PC-9 (cell line): ENCODE results near the gene NELFCD. TPM values are rescaled to one million over a fixed set of nuclear protein-coding genes. Genes with fewer than 3 reads are reported as not detected.

Experiments
- BruUV-seq: library from RNA; stranded (reverse); fragments of 400-500 nt; replicated peaks from 2 replicates; lab custom pipeline; 2021; lab: Mats Ljungman, UMichigan
- CTCF ChIA-PET: fragments of 300-600 bp; sonication (Branson Sonifier 250); formaldehyde crosslinking; loops from one replicate; lab custom pipeline; 2022; ENCODE audit warnings: antibody characterized with exemption; lab: Charles Lee
- POLR2A ChIA-PET: fragments of 300-600 bp; sonication (Branson Sonifier 250); formaldehyde crosslinking; loops from one replicate; lab custom pipeline; 2022; ENCODE audit warnings: antibody characterized with exemption; ENCODE audit not compliant: unreplicated experiment; lab: Charles Lee
- DNase-seq, 2 experiments: peaks; one replicate each; pipeline versions ENCODE4 v3.0.0 to v3.0.0-alpha.2; 2015 to 2022; ENCODE audit warnings: mixed read lengths in 1 of 2
- H2AFZ ChIP-seq: fragments of 200-600 bp; sonication (generic); 2 replicates; pipeline ENCODE4 v1.8.1; 2017; ENCODE audit warnings: antibody characterized with exemption
- H3F3A ChIP-seq: fragments of 200-600 bp; sonication (generic); 2 replicates; pipeline ENCODE4 v1.8.1; 2017; ENCODE audit warnings: antibody characterized with exemption, mild to moderate bottlenecking, low read depth; ENCODE audit not compliant: insufficient read depth
- H3K27ac ChIP-seq: fragments of 200-600 bp; sonication (generic); 2 replicates; pipeline ENCODE4 v1.6.1; 2016; ENCODE audit warnings: mixed run types
- H3K27me3 ChIP-seq: fragments of 200-600 bp; sonication (generic); 2 replicates; pipeline ENCODE4 v1.6.1; 2016; ENCODE audit warnings: low read depth, mixed run types; ENCODE audit not compliant: insufficient read depth
- H3K36me3 ChIP-seq: fragments of 200-600 bp; sonication (generic); 2 replicates; pipeline ENCODE4 v1.6.1; 2016; ENCODE audit warnings: low read depth, mixed run types
- H3K4me1 ChIP-seq: fragments of 200-600 bp; sonication (generic); replicated peaks from 2 replicates; pipeline ENCODE4 v1.6.1; 2016; ENCODE audit warnings: mixed run types; ENCODE audit not compliant: insufficient read depth
- H3K4me2 ChIP-seq: fragments of 200-600 bp; sonication (generic); 2 replicates; pipeline ENCODE4 v1.6.1; 2017; ENCODE audit warnings: mixed run types
- H3K4me3 ChIP-seq: fragments of 200-600 bp; sonication (generic); 2 replicates; pipeline ENCODE4 v1.6.1; 2016; ENCODE audit warnings: mixed run types
- H3K79me2 ChIP-seq: fragments of 200-600 bp; sonication (generic); 2 replicates; pipeline ENCODE4 v1.6.1; 2017; ENCODE audit warnings: low read depth, mixed run types
- H3K9me2 ChIP-seq: fragments of 200-600 bp; sonication (generic); 2 replicates; pipeline ENCODE4 v1.8.1; 2017; ENCODE audit warnings: mild to moderate bottlenecking; ENCODE audit not compliant: insufficient read depth
- H3K9me3 ChIP-seq: fragments of 200-600 bp; sonication (generic); 2 replicates; pipeline ENCODE4 v1.8.1; 2016; ENCODE audit warnings: low read depth; ENCODE audit not compliant: insufficient read depth
- H4K20me1 ChIP-seq: fragments of 200-600 bp; sonication (generic); 2 replicates; pipeline ENCODE4 v1.8.1; 2017; ENCODE audit not compliant: insufficient read depth
- EZH2 ChIP-seq: fragments of 200-600 bp; sonication (generic); IDR thresholded peaks from 2 replicates; pipeline ENCODE4 v1.8.0; 2017; ENCODE audit warnings: antibody characterized with exemption, low read depth
- intact Hi-C: fragments of 100-400 bp; cut with micrococcal nuclease; formaldehyde crosslinking; loops from one replicate; pipeline ENCODE4 v1.10.0; 2022; ENCODE audit not compliant: unreplicated experiment
- total RNA-seq: library from RNA; stranded (reverse); gene quantifications from 2 replicates; pipeline ENCODE4 v1.2.3, GENCODE V29; 2021
- TF ChIP-seq, protein P1 (sequence below): fragments of 200-600 bp; sonication (generic); conservative IDR thresholded peaks from 2 replicates; pipeline ENCODE4 v1.6.1; 2017; ENCODE audit warnings: mixed run types, antibody characterized with exemption, mild to moderate bottlenecking, moderate library complexity

Gene NELFCD
- total RNA-seq, 1 experiment from 2014 or later, result 130 TPM

DNA sequence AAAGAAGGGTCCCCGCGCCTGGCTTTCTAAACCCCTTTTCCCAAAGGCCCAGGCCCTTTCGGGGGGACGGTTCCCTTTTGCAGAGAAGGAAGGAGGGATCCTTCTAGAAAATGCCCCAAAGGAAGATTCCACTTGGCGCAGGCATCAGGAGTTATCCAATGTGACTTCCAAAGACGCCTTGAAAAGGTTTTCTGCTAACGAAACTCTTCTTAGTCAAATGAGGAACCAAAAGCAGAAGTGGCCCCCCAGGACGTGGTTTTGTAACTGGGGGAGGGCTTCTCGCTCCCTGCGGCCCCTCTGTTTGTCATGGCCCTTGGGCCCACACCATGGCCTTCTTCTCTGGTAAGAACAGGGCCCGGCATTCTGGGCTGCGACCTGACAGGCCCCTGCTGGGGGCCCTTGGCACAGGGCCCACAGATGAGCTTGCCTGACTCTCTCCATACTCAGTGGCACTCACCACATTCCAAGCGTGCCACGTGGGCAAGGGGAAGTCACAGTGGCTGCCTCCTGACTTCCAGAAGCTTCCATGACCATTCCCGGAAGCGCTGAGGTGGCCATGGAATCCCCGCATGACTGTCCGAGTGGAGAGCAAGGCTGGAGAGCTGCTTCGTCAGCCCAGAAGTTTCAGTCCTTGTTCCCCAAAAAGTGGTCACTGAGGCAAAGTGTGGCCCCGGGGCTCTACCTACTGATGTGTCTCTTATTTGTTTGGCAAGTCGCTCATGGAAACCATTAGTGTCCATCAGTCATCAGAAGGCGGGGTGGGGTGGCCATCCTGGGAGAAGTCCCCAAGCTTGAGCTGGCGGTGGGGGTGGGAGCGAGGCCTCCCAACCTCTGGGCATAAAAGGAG lies 26.8 kb downstream of the NELFCD start:
- POLR2A ChIA-PET, result no interaction called here
- no peak overlapping the region for H3K27ac ChIP-seq

DNA sequence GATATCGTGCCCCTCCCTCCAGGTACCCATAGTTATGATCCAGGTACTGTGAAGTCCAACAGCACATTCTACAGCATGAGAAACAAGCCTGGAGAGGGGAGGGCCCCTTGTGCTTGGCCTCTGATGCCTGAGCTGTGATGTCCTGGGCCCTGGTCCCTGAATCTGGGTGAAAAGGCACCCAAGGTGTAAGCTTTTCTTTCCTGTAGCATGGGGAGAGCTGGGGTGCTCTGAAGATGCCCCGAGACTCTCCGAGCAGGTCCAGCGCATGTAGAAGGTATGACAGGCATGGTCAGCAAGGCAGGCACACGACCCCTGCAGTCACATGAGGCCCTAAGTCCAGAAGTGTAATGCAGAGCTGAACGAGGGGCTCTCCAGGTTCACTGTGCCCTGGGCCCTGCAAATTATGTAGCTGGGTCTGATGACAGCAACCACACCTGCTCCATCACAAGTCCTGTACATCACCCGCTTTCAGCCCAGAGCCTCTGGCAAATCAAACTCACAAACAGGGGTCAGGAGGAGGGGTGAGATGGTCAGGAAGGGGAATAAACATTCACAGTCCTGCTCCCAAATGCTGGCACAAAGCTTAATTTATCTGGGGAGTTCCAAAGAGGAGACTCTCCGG lies 27.8 kb downstream of the NELFCD start:
- Histone ChIP-seq H3K4me2 (no peak overlapping the region), H3F3A (peaks cover 32% of the 10 kb centered on the region), H3K9me2 (no peaks in the 10 kb centered on the region), H2AFZ (no peak overlapping the region), H3K4me1 (peaks cover 54% of the 10 kb centered on the region), H3K27ac (no peak overlapping the region), H3K4me3 (no peak overlapping the region), H3K27me3 (no peaks in the 10 kb centered on the region), H3K36me3 (no peaks in the 10 kb centered on the region), H4K20me1 (peaks cover 6% of the 10 kb centered on the region; the same call in 1 of the 2 replicates), H3K79me2 (peaks cover 19% of the 10 kb centered on the region), H3K9me3 (no peaks in the 10 kb centered on the region)
- DNase-seq, result no peak
- ChIA-PET CTCF (no interaction called here), POLR2A (no interaction called here)
- intact Hi-C loops, result no loop called here
- TF ChIP-seq, protein P1, sequence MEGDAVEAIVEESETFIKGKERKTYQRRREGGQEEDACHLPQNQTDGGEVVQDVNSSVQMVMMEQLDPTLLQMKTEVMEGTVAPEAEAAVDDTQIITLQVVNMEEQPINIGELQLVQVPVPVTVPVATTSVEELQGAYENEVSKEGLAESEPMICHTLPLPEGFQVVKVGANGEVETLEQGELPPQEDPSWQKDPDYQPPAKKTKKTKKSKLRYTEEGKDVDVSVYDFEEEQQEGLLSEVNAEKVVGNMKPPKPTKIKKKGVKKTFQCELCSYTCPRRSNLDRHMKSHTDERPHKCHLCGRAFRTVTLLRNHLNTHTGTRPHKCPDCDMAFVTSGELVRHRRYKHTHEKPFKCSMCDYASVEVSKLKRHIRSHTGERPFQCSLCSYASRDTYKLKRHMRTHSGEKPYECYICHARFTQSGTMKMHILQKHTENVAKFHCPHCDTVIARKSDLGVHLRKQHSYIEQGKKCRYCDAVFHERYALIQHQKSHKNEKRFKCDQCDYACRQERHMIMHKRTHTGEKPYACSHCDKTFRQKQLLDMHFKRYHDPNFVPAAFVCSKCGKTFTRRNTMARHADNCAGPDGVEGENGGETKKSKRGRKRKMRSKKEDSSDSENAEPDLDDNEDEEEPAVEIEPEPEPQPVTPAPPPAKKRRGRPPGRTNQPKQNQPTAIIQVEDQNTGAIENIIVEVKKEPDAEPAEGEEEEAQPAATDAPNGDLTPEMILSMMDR, result no peak
- TF ChIP-seq EZH2, result no peak
- no TSS peak for BruUV-seq

More for the DNA sequence above, 26.8 kb downstream of the NELFCD start:
- H2AFZ ChIP-seq, result peak overlapping the region; percentile 90; the same call in 1 of the 2 replicates
- H3K4me1 ChIP-seq, result peaks cover 54% of the 10 kb centered on the region
- DNase-seq, result no peak
- CTCF ChIA-PET, result no interaction called here
- peaks cover 32% of the 10 kb centered on the region for H3F3A ChIP-seq
- no peaks in the 10 kb centered on the region for H3K9me3 ChIP-seq
- H3K4me3 ChIP-seq, result peak overlapping the region; percentile 88; the same call in 1 of the 2 replicates
- TSS peak; percentile 76 for BruUV-seq
- intact Hi-C loops, result no loop called here
- peak overlapping the region; percentile 94 for H3K4me2 ChIP-seq
- H3K79me2 ChIP-seq, result peaks cover 19% of the 10 kb centered on the region
- no peak for TF ChIP-seq EZH2
- TF ChIP-seq, protein P1, result no peak
- H3K36me3 ChIP-seq, result no peaks in the 10 kb centered on the region
- H3K27me3 ChIP-seq, result no peaks in the 10 kb centered on the region
- peaks cover 6% of the 10 kb centered on the region; the same call in 1 of the 2 replicates for H4K20me1 ChIP-seq
- H3K9me2 ChIP-seq, result no peaks in the 10 kb centered on the region

DNA sequence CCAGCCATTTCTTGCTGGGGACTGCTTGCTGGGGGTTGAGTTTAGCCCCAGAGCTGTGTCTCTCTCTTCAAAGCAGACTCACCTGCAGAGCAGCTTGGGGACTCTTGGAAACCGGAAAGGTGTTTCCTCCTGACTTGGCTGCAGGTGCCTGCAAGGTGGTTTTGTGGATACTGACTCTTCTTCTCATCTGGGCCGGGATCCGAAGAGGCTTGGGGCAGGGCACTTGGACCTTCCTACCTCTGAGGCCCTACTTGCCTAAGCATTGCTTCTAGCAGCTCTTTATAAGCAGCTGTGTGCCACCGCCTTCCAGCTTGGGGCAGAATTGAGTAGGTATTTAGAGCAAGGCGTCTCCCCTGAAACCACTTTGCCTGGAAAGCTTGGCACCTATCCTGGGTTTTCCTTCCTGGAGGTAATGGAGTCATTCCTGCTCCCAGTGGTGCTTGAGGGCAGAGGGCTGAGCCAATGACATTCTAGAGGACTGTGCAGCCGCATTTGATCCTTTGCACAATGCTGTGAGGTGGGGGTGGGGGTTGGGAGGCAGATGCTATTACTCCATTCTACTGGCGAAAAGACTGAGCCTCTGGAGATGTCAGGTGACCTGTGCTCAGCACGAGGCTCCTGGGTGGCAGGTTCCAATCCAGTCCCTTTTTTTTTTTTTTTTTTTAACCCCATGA lies 29.4 kb downstream of the NELFCD start:
- no peaks in the 10 kb centered on the region for H3K36me3 ChIP-seq
- peak overlapping the region; percentile 68 for H3K27ac ChIP-seq
- CTCF ChIA-PET, result interaction anchor here (0.7 kb wide), 1 partner anchor 159 kb away, joined by 24 read pairs; no protein-coding TSS in a partner anchor
- H3K4me1 ChIP-seq, result peaks cover 52% of the 10 kb centered on the region
- intact Hi-C loops, result loop anchor here (2.0 kb wide), 1 partner anchor 72 kb away; no protein-coding TSS in a partner anchor
- H3K79me2 ChIP-seq, result peaks cover 14% of the 10 kb centered on the region
- peaks cover 32% of the 10 kb centered on the region for H3F3A ChIP-seq
- H3K9me2 ChIP-seq, result no peaks in the 10 kb centered on the region
- H3K4me2 ChIP-seq, result peak overlapping the region; percentile 65
- peak overlapping the region; percentile 12; the same call in 1 of the 2 replicates for H3K4me3 ChIP-seq
- H2AFZ ChIP-seq, result no peak overlapping the region
- no peaks in the 10 kb centered on the region for H3K27me3 ChIP-seq
- peak; percentile 77 to 83 for DNase-seq
- TF ChIP-seq, protein P1, result no peak
- no peak for TF ChIP-seq EZH2
- no peaks in the 10 kb centered on the region for H3K9me3 ChIP-seq
- POLR2A ChIA-PET, result interaction anchor here (0.6 to 2.1 kb wide), 4 partner anchors 20 to 317 kb away, joined by 3 to 24 read pairs (median 5); partner anchors contain the start of gene ATP5F1E
- no TSS peak for BruUV-seq
- H4K20me1 ChIP-seq, result peaks cover under 1% of the 10 kb centered on the region; the same call in 1 of the 2 replicates
